MCF 10A (cell line): ENCODE results near the gene ERP29. TPM values are rescaled to one million over a fixed set of nuclear protein-coding genes. Genes with fewer than 3 reads are reported as not detected.

Source experiments
- BruUV-seq: library from RNA; stranded (reverse); fragments of 400-500 nt; replicated peaks from 2 replicates; lab custom pipeline; 2021; lab: Mats Ljungman, UMichigan
- CTCF ChIA-PET: fragments of 300-600 bp; sonication (Branson Sonifier 250); formaldehyde crosslinking; extraction: SDS; loops from one replicate; lab custom pipeline; 2021; ENCODE audit warnings: antibody characterized with exemption, inconsistent platforms; lab: Yijun Ruan, JAX
- POLR2A ChIA-PET: fragments of 300-600, 350-650 bp; sonication (Branson Sonifier 250); formaldehyde crosslinking; extraction: SDS; loops from one replicate; lab custom pipeline; 2020; ENCODE audit warnings: antibody characterized with exemption, inconsistent platforms; lab: Yijun Ruan, JAX
- DNase-seq: peaks from one replicate; pipeline ENCODE4 v3.0.0-alpha.2; 2018; ENCODE audit not compliant: unreplicated experiment
- H3K27ac Mint-ChIP-seq: one replicate; pipeline ENCODE4 v1.8.0; 2022; ENCODE audit warnings: mild to moderate bottlenecking, low read depth, mixed read lengths; ENCODE audit not compliant: unreplicated experiment
- H3K27me3 Mint-ChIP-seq: one replicate; pipeline ENCODE4 v1.8.0; 2022; ENCODE audit warnings: mixed read lengths; ENCODE audit not compliant: insufficient read depth, unreplicated experiment
- H3K36me3 Mint-ChIP-seq: one replicate; pipeline ENCODE4 v1.8.0; 2022; ENCODE audit warnings: mild to moderate bottlenecking, moderate library complexity, mixed read lengths; ENCODE audit not compliant: insufficient read depth, unreplicated experiment
- H3K4me1 Mint-ChIP-seq: one replicate; pipeline ENCODE4 v1.8.0; 2022; ENCODE audit warnings: mixed read lengths; ENCODE audit not compliant: insufficient read depth, unreplicated experiment
- H3K4me3 Mint-ChIP-seq: one replicate; pipeline ENCODE4 v1.8.0; 2022; ENCODE audit warnings: mild to moderate bottlenecking, moderate library complexity, mixed read lengths; ENCODE audit not compliant: unreplicated experiment
- H3K9me3 Mint-ChIP-seq: one replicate; pipeline ENCODE4 v1.8.0; 2022; ENCODE audit warnings: mixed read lengths; ENCODE audit not compliant: unreplicated experiment
- CTCF ChIP-seq: fragments of 200-600 bp; IDR thresholded peaks from one replicate; pipeline ENCODE4 v1.8.0; 2022; ENCODE audit warnings: antibody characterized with exemption, mild to moderate bottlenecking; ENCODE audit not compliant: unreplicated experiment
- intact Hi-C: fragments of 100-400 bp; cut with micrococcal nuclease; formaldehyde crosslinking; loops from 2 replicates; pipeline ENCODE4 v1.14.1; 2022
- total RNA-seq: library from RNA; stranded (reverse); gene quantifications from 2 replicates; pipeline ENCODE4 v1.2.3, GENCODE V29; 2022

ERP29 gene
- total RNA-seq, 1 experiment from 2014 or later: 124 TPM

- peaks cover 5% of the 10 kb centered on the region for H3K4me1 Mint-ChIP-seq
- no peaks in the 10 kb centered on the region for H3K36me3 Mint-ChIP-seq
- no peak for TF ChIP-seq CTCF
- peak; percentile 34 for DNase-seq
- ChIA-PET CTCF (interaction anchor here (0.6 to 0.7 kb wide), 3 partner anchors 18 to 163 kb away, joined by 3 to 4 read pairs (median 3); no protein-coding TSS in a partner anchor), POLR2A (interaction anchor here (0.6 to 2.3 kb wide), 3 partner anchors 10 to 38 kb away, joined by 3 to 10 read pairs (median 3); partner anchors contain the start of genes ERP29 and TMEM116)
- H3K9me3 Mint-ChIP-seq: no peaks in the 10 kb centered on the region
- H3K27me3 Mint-ChIP-seq: no peaks in the 10 kb centered on the region
- intact Hi-C loops: no loop called here
- BruUV-seq: no TSS peak
- no peak overlapping the region for H3K4me3 Mint-ChIP-seq
- no peak overlapping the region for H3K27ac Mint-ChIP-seq
These were observed 37.9 kb upstream of the ERP29 start for GRCh38 chr12:111975161-111975931.

GRCh38 chr12:111976291-111976690 is 36.9 kb upstream of the ERP29 start:
- Mint-ChIP-seq H3K4me3 (no peak overlapping the region), H3K36me3 (no peaks in the 10 kb centered on the region), H3K9me3 (no peaks in the 10 kb centered on the region), H3K27ac (no peak overlapping the region), H3K4me1 (peaks cover 5% of the 10 kb centered on the region), H3K27me3 (no peaks in the 10 kb centered on the region)
- intact Hi-C loops: no loop called here
- no TSS peak for BruUV-seq
- CTCF ChIA-PET: interaction anchor here (0.6 to 0.7 kb wide), 2 partner anchors 135 to 163 kb away, joined by 3 to 4 read pairs; no protein-coding TSS in a partner anchor
- DNase-seq: peak; percentile 29
- POLR2A ChIA-PET: interaction anchor here (1.1 to 2.3 kb wide), 3 partner anchors 9 to 37 kb away, joined by 3 to 10 read pairs (median 5); partner anchors contain the start of genes ERP29 and TMEM116
- no peak for TF ChIP-seq CTCF

- no peaks in the 10 kb centered on the region for H3K9me3 Mint-ChIP-seq
- TF ChIP-seq CTCF: no peak
- no peaks in the 10 kb centered on the region for H3K36me3 Mint-ChIP-seq
- CTCF ChIA-PET: interaction anchor here (1.0 kb wide), 1 partner anchor 37 kb away, joined by 4 read pairs; the partner anchor contains the start of gene ERP29
- no peak for DNase-seq
- POLR2A ChIA-PET: interaction anchor here (0.6 to 2.3 kb wide), 4 partner anchors 9 to 70 kb away, joined by 3 to 10 read pairs (median 4); partner anchors contain the start of genes ERP29 and TMEM116
- intact Hi-C loops: no loop called here
- no peak overlapping the region for H3K27ac Mint-ChIP-seq
- H3K27me3 Mint-ChIP-seq: no peaks in the 10 kb centered on the region
- BruUV-seq: no TSS peak
- H3K4me3 Mint-ChIP-seq: no peak overlapping the region
- peaks cover 10% of the 10 kb centered on the region for H3K4me1 Mint-ChIP-seq
These were observed 36.4 kb upstream of the ERP29 start for GRCh38 chr12:111976860-111977259.

- POLR2A ChIA-PET: no interaction called here
- Mint-ChIP-seq H3K4me1 (peaks cover 12% of the 10 kb centered on the region), H3K27ac (no peak overlapping the region), H3K27me3 (no peaks in the 10 kb centered on the region), H3K9me3 (no peaks in the 10 kb centered on the region), H3K4me3 (no peak overlapping the region), H3K36me3 (no peaks in the 10 kb centered on the region)
- no peak for DNase-seq
- intact Hi-C loops: no loop called here
- CTCF ChIA-PET: interaction anchor here (0.5 kb wide), 1 partner anchor 9 kb away, joined by 3 read pairs; no protein-coding TSS in a partner anchor
- no TSS peak for BruUV-seq
- no peak for TF ChIP-seq CTCF
These were observed 34.7 kb upstream of the ERP29 start for GRCh38 chr12:111978545-111978944.
